CD14-positive monocyte (primary cell): ENCODE measurements around the gene CCDC200. TPM values are rescaled to one million over a fixed set of nuclear protein-coding genes. Genes with fewer than 3 reads are reported as not detected.

Experiments used
- DNase-seq, 3 donors: peaks; one replicate each; pipeline ENCODE4 v3.0.0-alpha.2; 2011 to 2022
- H2AFZ ChIP-seq: 2 replicates; pipeline ENCODE4 v1.6.0; 2012; ENCODE audit warnings: mild to moderate bottlenecking, low read depth, low read length, inconsistent platforms; ENCODE audit not compliant: insufficient read depth, poor library complexity, severe bottlenecking
- H3K27ac ChIP-seq, 2 donors: 1 replicate in 1 of 2; 2 replicates in 1 of 2; pipeline ENCODE4 v1.5.1; 2012 to 2013; ENCODE audit warnings: low read length in 2 of 2, control low read depth in 1 of 2, inconsistent platforms in 1 of 2, low read depth in 1 of 2, mild to moderate bottlenecking in 1 of 2
- H3K27me3 ChIP-seq, 2 donors: one replicate each; pipeline versions ENCODE4 v1.6.0 to v1.6.1; 2011 to 2013; ENCODE audit warnings: low read length in 2 of 2; ENCODE audit not compliant: control insufficient read depth in 2 of 2, insufficient read depth in 2 of 2
- H3K36me3 ChIP-seq, 2 donors: replicated peaks in 1 of 2; 1 replicate in 1 of 2; 2 replicates in 1 of 2; pipeline versions ENCODE4 v1.5.1 to v1.6.1; 2012 to 2013; ENCODE audit warnings: low read length in 2 of 2, control low read depth in 1 of 2, inconsistent platforms in 1 of 2, mild to moderate bottlenecking in 1 of 2; ENCODE audit not compliant: insufficient read depth in 2 of 2, control insufficient read depth in 1 of 2
- H3K4me1 ChIP-seq, 2 donors: 1 replicate in 1 of 2; 2 replicates in 1 of 2; pipeline versions ENCODE4 v1.5.1 to v1.6.1; 2012 to 2013; ENCODE audit warnings: low read length in 2 of 2, control low read depth in 1 of 2, inconsistent platforms in 1 of 2, mild to moderate bottlenecking in 1 of 2, moderate library complexity in 1 of 2; ENCODE audit not compliant: insufficient read depth in 2 of 2, control insufficient read depth in 1 of 2
- H3K4me2 ChIP-seq: replicated peaks from 2 replicates; pipeline ENCODE3; 2012; ENCODE audit warnings: low read length, moderate library complexity, mild to moderate bottlenecking; ENCODE audit not compliant: poor library complexity, severe bottlenecking; ENCODE audit errors: extremely low read depth
- H3K4me3 ChIP-seq, 3 experiments: fragments of 200-600 bp in 1 of 3; sonication (generic) in 1 of 3; replicated peaks in 1 of 3; 1 replicate in 2 of 3; 2 replicates in 1 of 3; pipeline ENCODE4 v1.5.1; 2011 to 2013; ENCODE audit warnings: low read length in 3 of 3, mild to moderate bottlenecking in 3 of 3, control low read depth in 2 of 3, low read depth in 2 of 3, inconsistent platforms in 1 of 3, moderate library complexity in 1 of 3
- H3K79me2 ChIP-seq: 2 replicates; pipeline ENCODE4 v1.6.0; 2012; ENCODE audit warnings: mild to moderate bottlenecking, control low read depth, inconsistent platforms, low read length, moderate library complexity; ENCODE audit not compliant: insufficient read depth
- H3K9ac ChIP-seq: 2 replicates; pipeline ENCODE4 v1.6.0; 2017; ENCODE audit warnings: low read length, mild to moderate bottlenecking; ENCODE audit not compliant: insufficient read depth, poor library complexity, severe bottlenecking
- H3K9me3 ChIP-seq, 2 donors: replicated peaks in 1 of 2; 1 replicate in 1 of 2; 2 replicates in 1 of 2; pipeline versions ENCODE4 v1.5.1 to v1.6.1; 2012 to 2013; ENCODE audit warnings: low read length in 2 of 2, control low read depth in 1 of 2; ENCODE audit not compliant: control insufficient read depth in 1 of 2, insufficient read depth in 1 of 2
- H4K20me1 ChIP-seq: 2 replicates; pipeline ENCODE4 v1.6.0; 2012; ENCODE audit warnings: mild to moderate bottlenecking, low read length, control low read depth, moderate library complexity; ENCODE audit not compliant: insufficient read depth
- H3K27ac Mint-ChIP-seq, 7 donors: one replicate each; pipeline ENCODE4 v1.8.0; 2020; ENCODE audit warnings: mild to moderate bottlenecking in 7 of 7, mixed read lengths in 7 of 7, moderate library complexity in 6 of 7, inconsistent platforms in 2 of 7
- H3K27me3 Mint-ChIP-seq, 3 donors: one replicate each; pipeline ENCODE4 v1.8.0; 2021 to 2022; ENCODE audit warnings: low read depth in 3 of 3, mild to moderate bottlenecking in 3 of 3, mixed read lengths in 3 of 3, moderate library complexity in 3 of 3, inconsistent platforms in 1 of 3
- H3K36me3 Mint-ChIP-seq, 2 donors: one replicate each; pipeline ENCODE4 v1.8.0; 2020; ENCODE audit warnings: mixed read lengths in 2 of 2, inconsistent platforms in 1 of 2, mild to moderate bottlenecking in 1 of 2
- H3K4me1 Mint-ChIP-seq: one replicate; pipeline ENCODE4 v1.8.0; 2020; ENCODE audit warnings: mild to moderate bottlenecking, mixed read lengths
- H3K4me3 Mint-ChIP-seq, 2 donors: one replicate each; pipeline ENCODE4 v1.8.0; 2020; ENCODE audit warnings: mild to moderate bottlenecking in 2 of 2, mixed read lengths in 2 of 2, moderate library complexity in 1 of 2
- H3K9me3 Mint-ChIP-seq, 7 donors: one replicate each; pipeline ENCODE4 v1.8.0; 2020 to 2022; ENCODE audit warnings: mixed read lengths in 7 of 7, mild to moderate bottlenecking in 6 of 7, moderate library complexity in 6 of 7, inconsistent platforms in 2 of 7
- CTCF ChIP-seq: fragments of 200-600 bp; IDR thresholded peaks from one replicate; pipeline ENCODE4 v1.8.0; 2022; ENCODE audit warnings: antibody characterized with exemption, mild to moderate bottlenecking
- WGBS: methylation state at CpG from one replicate; pipeline ENCODE4 v1.1.5; 2013; ENCODE audit warnings: missing lambda C conversion rate; ENCODE audit not compliant: insufficient coverage; 5-methylcytosine and 5-hydroxymethylcytosine counted together
- intact Hi-C, 2 donors: fragments of 100-400 bp; cut with micrococcal nuclease; formaldehyde crosslinking; loops; one replicate each; pipeline versions ENCODE4 v1.15.0 to v1.15.1; 2023
- polyA plus RNA-seq, 3 donors: library from polyadenylated mRNA; depleted of rRNA in 1 of 3; unstranded in 2 of 3; stranded (reverse) in 1 of 3; fragments of 300-500 nt in 2 of 3; fragments of >200 nt in 1 of 3; fragmentation: Illumina TruSeq in 2 of 3; gene quantifications; 1 replicate in 2 of 3; 2 replicates in 1 of 3; pipeline ENCODE4 v1.2.3, GENCODE V29; 2012 to 2021

The CCDC200 gene
- polyA plus RNA-seq, 3 donors = not detected

GRCh38 chr17:43183921-43184320 lies 44.5 kb downstream of the CCDC200 start:
- no peak for TF ChIP-seq CTCF
- intact Hi-C loops = no loop called here
- no peaks in the 10 kb centered on the region for H3K27me3 Mint-ChIP-seq
- no peak overlapping the region for H3K4me3 Mint-ChIP-seq
- no peaks in the 10 kb centered on the region for H3K9me3 Mint-ChIP-seq
- peaks cover 80% of the 10 kb centered on the region for H4K20me1 ChIP-seq
- no peak overlapping the region for H2AFZ ChIP-seq
- WGBS = 100% methylated on average over 3 of the region's 3 CpGs
- H3K36me3 Mint-ChIP-seq = peaks cover 51 to 90% of the 10 kb centered on the region in 2 donors
- H3K79me2 ChIP-seq = peaks cover 3% of the 10 kb centered on the region
- H3K4me1 ChIP-seq = no peaks in the 10 kb centered on the region
- H3K9me3 ChIP-seq = no peaks in the 10 kb centered on the region
- no peak for DNase-seq
- H3K36me3 ChIP-seq = peaks cover 56 to 94% of the 10 kb centered on the region in 2 donors
- no peaks in the 10 kb centered on the region for H3K27me3 ChIP-seq
- no peaks in the 10 kb centered on the region for H3K4me1 Mint-ChIP-seq
- no peak overlapping the region for H3K4me3 ChIP-seq
- H3K27ac Mint-ChIP-seq = no peak overlapping the region
- H3K4me2 ChIP-seq = no peak overlapping the region
- no peak overlapping the region for H3K27ac ChIP-seq
- no peak overlapping the region for H3K9ac ChIP-seq

GRCh38 chr17:43176119-43176570 lies 52.3 kb downstream of the CCDC200 start:
- no peak for DNase-seq
- WGBS = no CpG with 5 or more reads among the region's 2 CpGs

More at GRCh38 chr17:43176119-43176570, 52.3 kb downstream of the CCDC200 start:
- Mint-ChIP-seq H3K9me3 (no peaks in the 10 kb centered on the region), H3K36me3 (peaks cover 46 to 63% of the 10 kb centered on the region in 2 donors), H3K4me1 (peaks cover 23% of the 10 kb centered on the region), H3K27me3 (no peaks in the 10 kb centered on the region), H3K27ac (peak overlapping the region in 2 of 7 donors; percentile 38 to 65), H3K4me3 (no peak overlapping the region)
- Histone ChIP-seq H3K4me2 (no peak overlapping the region), H3K4me1 (peaks cover 18 to 25% of the 10 kb centered on the region in 2 donors), H3K9ac (no peak overlapping the region), H3K27ac (no peak overlapping the region), H4K20me1 (peaks cover 91% of the 10 kb centered on the region), H3K27me3 (no peaks in the 10 kb centered on the region), H2AFZ (no peak overlapping the region), H3K79me2 (peaks cover 67% of the 10 kb centered on the region), H3K36me3 (peaks cover 51 to 59% of the 10 kb centered on the region in 2 donors), H3K4me3 (no peak overlapping the region), H3K9me3 (no peaks in the 10 kb centered on the region)
- intact Hi-C loops = loop anchor here in 1 of 2 donors (10.0 kb wide), 2 partner anchors 151 to 319 kb away; partner anchors contain the start of genes RND2 and VAT1
- no peak for TF ChIP-seq CTCF
